ENCODE data around the gene ARHGEF7.

DNA sequence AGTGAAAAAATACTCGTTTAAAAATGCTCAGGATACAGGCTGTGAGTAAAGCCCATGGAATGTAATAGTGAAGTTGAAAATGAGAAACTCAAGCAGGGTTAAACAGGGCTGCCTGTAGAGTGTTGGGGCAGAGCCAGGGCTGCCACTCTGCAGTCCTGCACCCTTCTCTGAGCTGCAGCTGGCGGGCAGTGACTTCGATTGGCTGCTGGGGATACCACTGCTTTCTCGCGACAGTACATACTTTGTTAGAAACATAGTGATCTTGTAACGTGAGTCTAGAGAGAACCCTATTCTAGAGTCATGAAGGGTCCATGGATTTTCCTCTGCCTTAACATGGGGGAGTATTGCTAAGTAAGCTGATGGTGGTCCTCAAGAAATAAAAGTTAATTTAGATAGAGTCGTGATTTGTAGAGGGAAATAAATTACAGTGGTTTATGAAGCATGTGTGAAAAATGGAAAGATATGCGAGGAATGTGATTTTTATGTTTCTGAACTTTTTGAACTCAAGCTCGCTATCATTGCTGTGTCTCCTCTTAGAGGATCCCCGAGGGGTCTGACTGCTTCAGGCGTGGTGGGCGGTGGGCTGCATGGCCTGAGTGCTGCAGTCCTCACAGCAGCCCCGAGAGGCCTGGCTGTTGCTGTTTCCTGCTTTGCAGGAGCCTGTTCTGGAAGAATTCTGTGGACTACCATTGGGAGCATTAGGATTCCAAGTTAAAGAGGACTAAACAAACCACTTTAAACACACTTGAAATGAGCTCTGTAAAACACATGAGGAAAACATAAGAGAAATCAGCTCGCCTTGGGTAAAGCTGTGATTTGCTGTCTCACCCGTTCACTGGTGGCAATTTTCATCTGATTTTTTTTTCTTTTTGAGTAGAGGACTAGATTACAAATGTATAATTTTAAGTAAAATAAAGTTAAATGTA, 95.7 kb downstream of the ARHGEF7 start:
- TF ChIP-seq, protein P1, sequence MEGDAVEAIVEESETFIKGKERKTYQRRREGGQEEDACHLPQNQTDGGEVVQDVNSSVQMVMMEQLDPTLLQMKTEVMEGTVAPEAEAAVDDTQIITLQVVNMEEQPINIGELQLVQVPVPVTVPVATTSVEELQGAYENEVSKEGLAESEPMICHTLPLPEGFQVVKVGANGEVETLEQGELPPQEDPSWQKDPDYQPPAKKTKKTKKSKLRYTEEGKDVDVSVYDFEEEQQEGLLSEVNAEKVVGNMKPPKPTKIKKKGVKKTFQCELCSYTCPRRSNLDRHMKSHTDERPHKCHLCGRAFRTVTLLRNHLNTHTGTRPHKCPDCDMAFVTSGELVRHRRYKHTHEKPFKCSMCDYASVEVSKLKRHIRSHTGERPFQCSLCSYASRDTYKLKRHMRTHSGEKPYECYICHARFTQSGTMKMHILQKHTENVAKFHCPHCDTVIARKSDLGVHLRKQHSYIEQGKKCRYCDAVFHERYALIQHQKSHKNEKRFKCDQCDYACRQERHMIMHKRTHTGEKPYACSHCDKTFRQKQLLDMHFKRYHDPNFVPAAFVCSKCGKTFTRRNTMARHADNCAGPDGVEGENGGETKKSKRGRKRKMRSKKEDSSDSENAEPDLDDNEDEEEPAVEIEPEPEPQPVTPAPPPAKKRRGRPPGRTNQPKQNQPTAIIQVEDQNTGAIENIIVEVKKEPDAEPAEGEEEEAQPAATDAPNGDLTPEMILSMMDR (IDR thresholded peaks at IDR 0.05; ENCODE audit: low read depth, low read length), result no peak
- TF ChIP-seq EZH2phosphoT487 (IDR thresholded peaks at IDR 0.05; ENCODE audit: low read depth), result no peak

Data from OCI-LY3 (cell line).